Stimulated activated CD8-positive, alpha-beta memory T cell treated with anti-CD3 and anti-CD28 coated beads, Interleukin-4, amount 100 ng/mL, for 48 hours (primary cell): ENCODE data around the gene CRYGS.
"Not testable (repeated sequence)": the region's sequence is repeated elsewhere in the genome, so short reads cannot be mapped to it uniquely, and the experiment has no call there.

ENCODE experiments used
- DNase-seq: peaks from one replicate; pipeline ENCODE4 v3.0.0-alpha.2; 2020

Gene CRYGS

GRCh38 chr3:186544281-186544680 is at the start of gene CRYGS:
TSS of gene CRYGS (minus strand) at chr3:186544380. CDS start at chr3:186544326, 54 bp downstream.
- no peak for DNase-seq

GRCh38 chr3:186593862-186594261 is 49.7 kb upstream of the CRYGS start:
- no peak for DNase-seq

- no peak for DNase-seq
Measured at GRCh38 chr3:186592682-186593081, 48.5 kb upstream of the CRYGS start.

- no peak for DNase-seq
Measured at GRCh38 chr3:186590580-186591295, 46.6 kb upstream of the CRYGS start.

GRCh38 chr3:186589856-186590579 is 45.8 kb upstream of the CRYGS start:
- no peak for DNase-seq

- no peak for DNase-seq
Measured at GRCh38 chr3:186589121-186589520, 44.9 kb upstream of the CRYGS start.

- no peak for DNase-seq
Measured at GRCh38 chr3:186588632-186589031, 44.5 kb upstream of the CRYGS start.

GRCh38 chr3:186587183-186587582 is 43.0 kb upstream of the CRYGS start:
- no peak for DNase-seq

GRCh38 chr3:186586245-186586644 is 42.1 kb upstream of the CRYGS start:
- not testable (repeated sequence) for DNase-seq

- DNase-seq = no peak
Measured at GRCh38 chr3:186583831-186584230, 39.7 kb upstream of the CRYGS start.

- no peak for DNase-seq
Measured at GRCh38 chr3:186582541-186582940, 38.4 kb upstream of the CRYGS start.

GRCh38 chr3:186580785-186581184 is 36.6 kb upstream of the CRYGS start:
- no peak for DNase-seq

- no peak for DNase-seq
Measured at GRCh38 chr3:186577521-186577920, 33.3 kb upstream of the CRYGS start.

- DNase-seq = no peak
Measured at GRCh38 chr3:186571644-186572013, 27.4 kb upstream of the CRYGS start.

- no peak for DNase-seq
Measured at GRCh38 chr3:186570941-186571643, 26.9 kb upstream of the CRYGS start.

GRCh38 chr3:186570096-186570940 is 26.1 kb upstream of the CRYGS start, which contains the start of gene DNAJB11:
TSS of gene DNAJB11 (plus strand) at chr3:186570720. CDS start at chr3:186570898, 178 bp downstream.
- peak; percentile 98 for DNase-seq

GRCh38 chr3:186569779-186570095 is 25.6 kb upstream of the CRYGS start:
- no peak for DNase-seq

GRCh38 chr3:186569361-186569760 is 25.2 kb upstream of the CRYGS start:
- not testable (repeated sequence) for DNase-seq

- DNase-seq = peak; percentile 98
Measured at GRCh38 chr3:186567072-186567921, 23.1 kb upstream of the CRYGS start, which contains the start of gene TBCCD1. TSS of gene TBCCD1 (minus strand) at chr3:186567339. CDS start at chr3:186564329, 3,010 bp downstream.

- DNase-seq = no peak
Measured at GRCh38 chr3:186566772-186567071, 22.5 kb upstream of the CRYGS start.

GRCh38 chr3:186564586-186564985 is 20.4 kb upstream of the CRYGS start:
- DNase-seq = no peak
